GM21619 (cell line): ENCODE data around the gene PDZD2.
A peak's percentile ranks its signal among the peaks of the same experiment; 100 is the strongest.
"Not testable (repeated sequence)": the region's sequence is repeated elsewhere in the genome, so short reads cannot be mapped to it uniquely, and the experiment has no call there.

Source experiments
- ATAC-seq: cut with Tn5 transposase; IDR thresholded peaks from one replicate; pipeline ENCODE4 v1.9.1; 2021; ENCODE audit not compliant: unreplicated experiment

Gene PDZD2

DNA sequence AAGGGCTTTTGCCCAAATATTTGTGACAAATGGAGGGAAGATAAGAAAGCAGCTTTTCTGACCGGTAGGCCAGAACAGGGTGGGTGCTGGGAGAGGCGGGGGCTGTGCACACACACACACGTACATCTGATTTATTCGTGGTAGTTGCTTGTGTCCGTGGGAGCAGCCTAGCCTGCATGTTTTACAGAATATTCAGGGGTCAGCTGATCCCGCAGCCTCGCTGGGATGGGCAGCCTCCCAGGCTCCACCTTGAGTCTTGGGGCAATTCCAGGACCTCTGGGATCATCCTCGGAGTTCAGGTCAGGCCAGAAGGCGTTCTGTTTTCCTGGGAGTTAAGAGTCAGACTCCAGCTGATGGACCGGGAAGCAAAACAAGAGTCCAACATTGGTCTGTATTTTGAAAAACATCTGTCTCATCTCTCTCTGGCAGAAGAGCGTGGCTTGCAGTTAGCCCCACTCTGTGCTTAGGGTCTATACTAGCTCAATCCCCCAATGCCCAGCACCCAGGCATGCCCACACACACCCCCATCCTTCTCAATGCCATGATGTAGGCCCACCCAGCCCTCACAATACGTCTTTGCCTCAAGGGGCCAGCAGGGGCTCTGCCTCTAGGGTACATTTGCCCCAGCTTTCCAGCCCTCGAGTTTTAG, 324.6 kb downstream of the PDZD2 start:
- no peak for ATAC-seq

- ATAC-seq: no peak
Measured at GRCh38 chr5:31964007-31964360, 325.1 kb downstream of the PDZD2 start.

- no peak for ATAC-seq
Measured at GRCh38 chr5:31965227-31965626, 326.3 kb downstream of the PDZD2 start.

DNA sequence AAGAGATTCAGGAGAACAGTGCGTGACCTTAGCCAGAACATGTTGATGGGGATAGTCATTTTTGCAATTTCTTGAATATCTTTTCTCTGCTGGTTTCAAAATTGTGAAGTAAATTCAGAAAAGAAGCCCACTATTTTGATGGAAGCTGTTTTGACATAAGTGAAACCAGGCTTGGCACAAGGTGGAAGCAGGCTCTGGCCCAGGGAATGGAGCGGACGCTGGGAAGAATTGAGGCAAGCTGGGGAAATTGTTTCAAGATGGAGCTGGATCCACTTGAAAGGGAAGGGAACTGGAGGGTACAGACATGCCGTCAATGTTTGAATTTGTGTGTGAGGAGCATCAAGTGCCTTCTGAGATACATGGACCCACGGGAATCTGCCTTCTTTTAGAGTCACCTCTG, 328.0 kb downstream of the PDZD2 start:
- no peak for ATAC-seq

GRCh38 chr5:31967461-31967860, 328.5 kb downstream of the PDZD2 start:
- ATAC-seq: no peak

GRCh38 chr5:31972558-31972957, 333.6 kb downstream of the PDZD2 start:
- ATAC-seq: no peak

DNA sequence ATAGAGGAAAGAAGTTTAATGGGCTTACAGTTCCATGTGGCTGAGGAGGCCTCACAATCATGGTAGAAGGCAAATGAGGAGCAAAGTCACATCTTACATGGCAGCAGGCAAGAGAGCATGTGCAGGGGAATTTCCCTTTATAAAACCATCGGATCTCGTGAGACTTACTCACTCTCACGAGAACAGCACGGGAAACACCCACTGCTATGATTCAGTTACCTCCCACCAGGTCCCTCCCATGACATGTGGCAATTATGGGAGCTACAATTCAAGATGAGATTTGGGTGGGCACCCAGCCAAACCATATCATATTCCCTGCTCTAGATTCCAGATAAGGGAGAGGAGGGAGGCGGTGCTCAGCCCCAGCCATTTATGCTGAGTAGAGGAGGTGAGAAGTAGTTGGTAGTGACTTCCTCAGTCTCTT, 336.3 kb downstream of the PDZD2 start:
- ATAC-seq: not testable (repeated sequence)

GRCh38 chr5:31976169-31976568, 337.2 kb downstream of the PDZD2 start:
- ATAC-seq: no peak

DNA sequence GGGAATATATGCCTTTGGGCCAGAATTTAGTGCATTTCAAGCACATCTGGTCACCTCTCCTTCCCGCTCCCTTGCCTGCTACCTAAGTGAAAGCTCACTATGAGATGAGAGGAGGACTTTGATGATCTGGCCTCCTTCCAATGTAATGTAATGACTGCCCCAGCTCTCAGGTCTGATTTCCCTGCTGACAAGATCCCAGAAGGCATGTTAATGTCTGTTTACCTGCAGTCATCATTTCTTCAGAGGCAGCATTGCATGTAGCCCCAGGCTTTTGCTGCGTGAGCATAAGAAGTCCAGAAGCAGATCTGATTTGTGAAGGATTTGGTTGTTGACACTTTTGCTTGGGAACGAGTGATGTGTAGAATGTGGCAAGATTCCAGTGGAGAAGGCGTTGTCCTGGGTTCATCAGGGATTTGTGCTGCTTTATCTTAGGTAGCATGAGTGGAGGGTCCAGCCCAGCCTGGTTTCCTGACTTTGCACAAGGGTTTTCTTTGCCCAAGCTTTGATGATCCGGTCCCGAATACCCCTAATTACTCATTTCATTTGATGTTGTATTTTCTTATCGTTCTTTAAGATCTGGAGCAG, 342.5 kb downstream of the PDZD2 start:
- ATAC-seq: no peak

DNA sequence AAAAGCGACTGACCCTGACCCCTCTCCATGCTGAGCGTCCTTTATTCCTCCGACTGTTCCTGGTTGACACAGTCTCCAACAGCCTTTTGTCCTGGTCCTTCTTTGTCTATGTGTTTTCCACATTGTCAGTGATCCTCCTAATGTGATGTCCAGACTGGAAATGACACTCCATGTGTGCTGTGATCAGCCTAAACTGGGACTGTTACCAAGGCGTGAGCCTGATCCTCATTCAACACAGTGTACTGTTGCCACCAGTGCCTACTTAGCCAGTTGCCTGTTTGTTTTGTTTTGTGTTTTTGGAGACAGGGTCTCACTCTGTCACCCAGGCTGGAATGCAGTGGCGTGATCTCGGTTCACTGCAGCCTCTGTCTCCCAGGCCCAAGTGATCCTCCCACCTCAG, 343.1 kb downstream of the PDZD2 start:
- ATAC-seq: no peak

DNA sequence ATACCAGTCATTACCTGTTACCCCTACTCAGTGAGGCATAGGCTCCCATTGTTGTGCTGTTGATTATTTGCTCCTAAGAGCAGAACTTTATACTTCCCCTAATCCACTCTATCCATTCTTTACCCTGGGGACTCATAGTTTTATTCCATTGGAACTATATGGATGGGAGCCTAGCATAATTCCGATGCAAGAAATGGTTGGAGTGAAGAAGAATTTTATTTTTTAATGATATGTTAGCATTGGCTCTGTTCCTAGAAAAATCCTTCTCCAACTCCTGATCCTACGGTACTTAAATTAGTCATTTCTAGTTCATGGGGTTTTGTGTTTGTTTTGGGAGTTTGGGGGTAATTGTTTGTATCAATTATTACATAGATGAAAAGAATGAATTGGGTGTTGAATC, 343.7 kb downstream of the PDZD2 start:
- ATAC-seq: no peak

GRCh38 chr5:31983851-31984250, 344.9 kb downstream of the PDZD2 start:
- ATAC-seq: no peak

DNA sequence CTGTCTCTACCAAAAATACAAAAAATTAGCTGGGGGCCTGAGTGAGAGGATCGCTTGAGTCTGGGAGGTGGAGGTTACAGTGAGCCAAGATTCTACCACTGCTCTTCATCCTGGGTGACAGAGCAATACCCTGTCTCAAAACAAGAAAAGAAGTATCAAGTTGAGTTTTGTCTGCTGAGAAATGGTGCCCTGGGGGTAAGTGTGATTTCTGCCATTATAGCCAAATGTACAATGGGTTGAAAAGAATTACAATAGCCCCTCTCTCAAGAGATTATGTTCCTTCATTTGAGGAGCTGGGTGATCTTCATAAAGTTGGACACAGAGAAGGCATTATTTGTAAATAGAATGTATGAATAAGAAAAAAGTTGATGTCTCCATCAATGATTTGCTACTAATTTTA, 345.8 kb downstream of the PDZD2 start:
- no peak for ATAC-seq

DNA sequence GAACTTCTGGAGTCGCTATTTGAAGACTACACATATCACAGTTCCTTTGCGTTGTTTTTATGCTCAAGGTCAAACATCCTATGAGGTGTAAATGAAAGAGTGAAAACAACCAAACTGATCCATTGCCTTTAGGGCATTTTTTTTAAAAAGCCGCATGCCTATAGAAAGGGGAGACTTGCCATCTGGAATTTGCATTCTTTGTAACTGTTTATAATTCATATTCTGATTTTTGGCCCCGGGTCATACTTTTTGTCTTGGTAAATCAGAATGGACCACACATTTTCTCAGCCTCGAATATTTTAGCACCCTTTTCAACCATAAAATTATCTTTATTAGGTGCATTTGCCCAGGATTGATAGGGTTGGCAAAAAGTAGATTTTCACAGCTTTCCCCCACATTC, 347.2 kb downstream of the PDZD2 start:
- no peak for ATAC-seq

GRCh38 chr5:31987985-31988710, 349.2 kb downstream of the PDZD2 start:
- no peak for ATAC-seq

DNA sequence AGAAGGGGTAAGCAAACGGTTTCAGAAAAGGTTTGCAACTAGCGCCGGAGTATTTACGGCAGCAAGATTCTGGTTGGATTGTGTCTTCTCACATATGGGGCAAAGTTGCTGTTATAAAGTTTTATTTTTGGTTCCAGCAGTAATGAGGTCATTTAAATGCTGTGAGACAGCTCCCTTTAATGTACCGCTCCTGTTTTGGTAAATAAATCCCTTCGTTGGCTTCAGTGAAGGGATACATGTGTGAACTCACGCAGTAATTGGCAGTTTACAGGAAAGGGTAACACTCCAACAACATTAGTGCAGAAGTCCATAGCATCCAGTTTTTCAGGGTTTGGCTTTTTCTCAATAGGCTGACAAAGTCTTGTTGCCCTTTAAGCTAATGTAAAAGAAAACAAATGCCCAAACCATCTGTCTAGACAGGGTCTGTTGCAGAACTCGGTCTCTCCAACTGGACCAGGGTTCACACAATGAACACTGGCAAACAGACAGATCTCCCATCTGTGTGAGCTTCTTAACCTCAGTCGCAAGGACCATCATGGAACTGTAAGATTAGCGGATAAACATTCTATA, 351.2 kb downstream of the PDZD2 start:
- no peak for ATAC-seq

DNA sequence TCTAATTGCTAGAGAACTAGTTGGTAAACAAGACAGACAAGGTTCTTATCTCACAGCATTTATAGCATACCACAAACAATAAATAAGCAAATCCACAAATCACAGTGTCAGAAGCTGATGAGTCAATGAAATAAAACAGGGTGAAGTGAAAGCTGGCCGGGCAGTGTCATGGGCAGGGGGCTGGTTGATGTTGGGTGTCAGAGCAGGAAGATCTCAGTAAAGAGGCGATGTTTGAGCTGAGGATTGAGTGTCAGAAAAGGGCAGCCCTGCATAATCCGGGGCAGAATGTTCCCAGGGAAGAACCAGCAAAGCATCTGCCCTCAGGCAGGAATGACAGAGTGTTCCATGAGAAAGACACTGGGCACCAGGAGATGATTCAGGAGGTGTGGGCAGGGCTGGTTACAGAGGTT, 351.8 kb downstream of the PDZD2 start:
- ATAC-seq: no peak

DNA sequence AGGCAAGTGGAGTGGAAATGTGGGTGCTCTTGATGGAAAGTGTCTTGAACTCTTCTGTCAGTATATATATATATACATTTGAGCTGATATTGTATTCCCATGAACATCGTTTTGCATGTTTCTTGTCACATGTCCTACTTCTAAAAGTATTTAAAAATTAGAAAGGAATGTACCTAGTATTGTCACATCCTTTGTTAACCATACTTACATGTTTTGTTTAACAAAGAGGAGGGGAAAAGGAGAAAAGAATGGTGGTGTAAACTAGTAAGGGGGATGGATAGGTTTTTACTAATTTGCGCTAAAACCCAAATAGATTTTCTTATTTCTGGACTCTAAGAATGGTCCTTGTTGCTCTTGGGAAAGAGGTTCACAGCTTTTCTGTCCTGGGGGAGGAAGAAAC, 353.4 kb downstream of the PDZD2 start:
- ATAC-seq: no peak

GRCh38 chr5:31993165-31993961, 354.4 kb downstream of the PDZD2 start:
- peak; percentile 41 for ATAC-seq

- ATAC-seq: peak; percentile 76
Measured at GRCh38 chr5:31995006-31995405, 356.1 kb downstream of the PDZD2 start.

- no peak for ATAC-seq
Measured at GRCh38 chr5:31995714-31996113, 356.8 kb downstream of the PDZD2 start.
